Progenitor cell of endocrine pancreas (in vitro differentiated cells): Measurements from ENCODE around the gene THSD7A. TPM values are rescaled to one million over a fixed set of nuclear protein-coding genes. Genes with fewer than 3 reads are reported as not detected.

Experiments used
- DNase-seq: peaks from one replicate; pipeline ENCODE4 v3.0.0; 2021; ENCODE audit warnings: low spot score; ENCODE audit not compliant: unreplicated experiment
- H3K27ac Mint-ChIP-seq: 2 replicates; pipeline ENCODE4 v1.8.0; 2021; ENCODE audit warnings: mild to moderate bottlenecking, moderate library complexity, mixed read lengths
- H3K27me3 Mint-ChIP-seq: 2 replicates; pipeline ENCODE4 v1.8.0; 2021; ENCODE audit warnings: mixed read lengths
- H3K36me3 Mint-ChIP-seq: 2 replicates; pipeline ENCODE4 v1.8.0; 2022; ENCODE audit warnings: mixed read lengths; ENCODE audit not compliant: insufficient read depth
- H3K4me1 Mint-ChIP-seq: 2 replicates; pipeline ENCODE4 v1.8.0; 2021; ENCODE audit warnings: low read depth, mixed read lengths
- H3K4me3 Mint-ChIP-seq: 2 replicates; pipeline ENCODE4 v1.8.0; 2021; ENCODE audit warnings: low read depth, mild to moderate bottlenecking, moderate library complexity, mixed read lengths
- H3K9me3 Mint-ChIP-seq: 2 replicates; pipeline ENCODE4 v1.8.0; 2021; ENCODE audit warnings: low read depth, mixed read lengths
- CTCF ChIP-seq: fragments of 200-600 bp; sonication (generic); IDR thresholded peaks from one replicate; pipeline ENCODE4 v1.5.0; 2021; ENCODE audit warnings: antibody characterized with exemption, mild to moderate bottlenecking; ENCODE audit not compliant: unreplicated experiment
- total RNA-seq: library from RNA; stranded (reverse); gene quantifications from 2 replicates; pipeline ENCODE4 v1.2.1, GENCODE V29; 2021

THSD7A gene
- total RNA-seq, 1 donor from 2014 or later, result 4.7 TPM

DNA sequence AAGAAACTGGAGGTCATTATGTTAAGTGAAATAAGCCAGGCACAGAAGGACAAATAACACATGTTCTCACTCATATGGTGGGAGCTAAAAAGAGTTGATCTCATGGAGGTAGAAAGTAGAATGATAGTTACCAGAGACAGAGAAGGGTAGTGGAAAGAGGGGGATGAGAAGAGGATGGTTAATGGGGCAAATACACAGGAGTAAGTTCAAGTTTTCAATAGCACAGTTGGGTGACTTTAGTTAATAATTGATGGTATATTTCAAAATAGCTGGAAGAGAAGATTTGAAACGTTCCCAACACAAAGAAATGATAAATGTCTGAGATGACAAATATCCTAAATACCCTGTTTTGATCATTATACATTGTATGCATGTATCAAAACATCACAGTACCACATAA lies 261.8 kb downstream of the THSD7A start:
- Mint-ChIP-seq H3K27ac (no peak overlapping the region), H3K4me1 (peaks cover 4% of the 10 kb centered on the region), H3K4me3 (no peak overlapping the region), H3K9me3 (peaks cover 3% of the 10 kb centered on the region), H3K27me3 (no peaks in the 10 kb centered on the region), H3K36me3 (peaks cover 1% of the 10 kb centered on the region)
- DNase-seq, result no peak
- TF ChIP-seq CTCF, result no peak

GRCh38 chr7:11567571-11567970 lies 264.4 kb downstream of the THSD7A start:
- peaks cover 3% of the 10 kb centered on the region for H3K9me3 Mint-ChIP-seq
- no peak for DNase-seq
- peaks cover 4% of the 10 kb centered on the region for H3K4me1 Mint-ChIP-seq
- H3K4me3 Mint-ChIP-seq, result no peak overlapping the region
- H3K36me3 Mint-ChIP-seq, result peaks cover 1% of the 10 kb centered on the region
- H3K27ac Mint-ChIP-seq, result no peak overlapping the region
- TF ChIP-seq CTCF, result no peak
- H3K27me3 Mint-ChIP-seq, result no peaks in the 10 kb centered on the region

- no peak overlapping the region for H3K4me3 Mint-ChIP-seq
- H3K4me1 Mint-ChIP-seq, result no peaks in the 10 kb centered on the region
- H3K36me3 Mint-ChIP-seq, result no peaks in the 10 kb centered on the region
- no peaks in the 10 kb centered on the region for H3K9me3 Mint-ChIP-seq
- TF ChIP-seq CTCF, result peak; percentile 21
- no peaks in the 10 kb centered on the region for H3K27me3 Mint-ChIP-seq
- no peak for DNase-seq
- H3K27ac Mint-ChIP-seq, result no peak overlapping the region
These were observed 274.4 kb downstream of the THSD7A start for GRCh38 chr7:11557627-11558026.

GRCh38 chr7:11552676-11553296 lies 279.2 kb downstream of the THSD7A start:
- H3K9me3 Mint-ChIP-seq, result peaks cover 6% of the 10 kb centered on the region
- no peaks in the 10 kb centered on the region for H3K36me3 Mint-ChIP-seq
- no peaks in the 10 kb centered on the region for H3K27me3 Mint-ChIP-seq
- H3K4me1 Mint-ChIP-seq, result no peaks in the 10 kb centered on the region
- DNase-seq, result no peak
- H3K4me3 Mint-ChIP-seq, result no peak overlapping the region
- no peak overlapping the region for H3K27ac Mint-ChIP-seq
- TF ChIP-seq CTCF, result no peak

GRCh38 chr7:11551470-11551869 lies 280.5 kb downstream of the THSD7A start:
- TF ChIP-seq CTCF, result no peak
- H3K36me3 Mint-ChIP-seq, result no peaks in the 10 kb centered on the region
- H3K27me3 Mint-ChIP-seq, result no peaks in the 10 kb centered on the region
- peaks cover 6% of the 10 kb centered on the region for H3K9me3 Mint-ChIP-seq
- no peak overlapping the region for H3K4me3 Mint-ChIP-seq
- no peak for DNase-seq
- H3K4me1 Mint-ChIP-seq, result no peaks in the 10 kb centered on the region
- H3K27ac Mint-ChIP-seq, result no peak overlapping the region
